ENCODE data around the gene EIF4G2. TPM values are rescaled to one million over a fixed set of nuclear protein-coding genes. Genes with fewer than 3 reads are reported as not detected.
"Not testable (repeated sequence)": the region's sequence is repeated elsewhere in the genome, so short reads cannot be mapped to it uniquely, and the experiment has no call there.

EIF4G2 gene
- total and polyA plus RNA-seq, 9 donors = 507 to 816 (median 745) TPM

- not testable (repeated sequence) for H3K9me3 ChIP-seq (replicated peaks; ENCODE audit: control insufficient read depth, low read depth, low read length)
Measured at GRCh38 chr11:10822491-10822890, 13.8 kb upstream of the EIF4G2 start.

GRCh38 chr11:10818594-10818993 is 9.9 kb upstream of the EIF4G2 start:
- no peak overlapping the region for H3K27ac ChIP-seq (ENCODE audit: low read length)
- no peaks in the 10 kb centered on the region for H3K36me3 ChIP-seq (ENCODE audit: control insufficient read depth, insufficient read depth, low read length)
- no CpG with 5 or more reads among the region's 1 CpG for WGBS (ENCODE audit: insufficient coverage)
- no peaks in the 10 kb centered on the region for H3K4me1 ChIP-seq (ENCODE audit: control insufficient read depth, insufficient read depth, low read length)
- no peaks in the 10 kb centered on the region for H3K27me3 ChIP-seq (ENCODE audit: control insufficient read depth, insufficient read depth, low read length)
- no peaks in the 10 kb centered on the region for H3K9me3 ChIP-seq (replicated peaks; ENCODE audit: control insufficient read depth, low read depth, low read length)
- H3K4me3 ChIP-seq (ENCODE audit: low read length) = no peak overlapping the region
- no peak for DNase-seq

More at GRCh38 chr11:10822491-10822890, 13.8 kb upstream of the EIF4G2 start:
- DNase-seq; H3K4me3 ChIP-seq (ENCODE audit: low read length); H3K27me3 ChIP-seq (ENCODE audit: control insufficient read depth, insufficient read depth, low read length); H3K4me1 ChIP-seq (ENCODE audit: control insufficient read depth, insufficient read depth, low read length); H3K36me3 ChIP-seq (ENCODE audit: control insufficient read depth, insufficient read depth, low read length); H3K27ac ChIP-seq (ENCODE audit: low read length): not testable (repeated sequence)
- WGBS (ENCODE audit: insufficient coverage) = no CpG with 5 or more reads among the region's 3 CpGs

GRCh38 chr11:10813945-10814344 is 5.2 kb upstream of the EIF4G2 start:
- Histone ChIP-seq H3K36me3 (ENCODE audit: control insufficient read depth, insufficient read depth, low read length) (no peaks in the 10 kb centered on the region), H3K27me3 (ENCODE audit: control insufficient read depth, insufficient read depth, low read length) (no peaks in the 10 kb centered on the region), H3K9me3 (replicated peaks; ENCODE audit: control insufficient read depth, low read depth, low read length) (no peaks in the 10 kb centered on the region), H3K4me3 (ENCODE audit: low read length) (no peak overlapping the region), H3K27ac (ENCODE audit: low read length) (no peak overlapping the region), H3K4me1 (ENCODE audit: control insufficient read depth, insufficient read depth, low read length) (no peaks in the 10 kb centered on the region)
- no peak for DNase-seq

- Histone ChIP-seq H3K36me3 (ENCODE audit: control insufficient read depth, insufficient read depth, low read length) (peaks cover 27% of the 10 kb centered on the region), H3K27ac (ENCODE audit: low read length) (peak overlapping the region; percentile 99), H3K27me3 (ENCODE audit: control insufficient read depth, insufficient read depth, low read length) (no peaks in the 10 kb centered on the region), H3K4me1 (ENCODE audit: control insufficient read depth, insufficient read depth, low read length) (peaks cover 13% of the 10 kb centered on the region), H3K4me3 (ENCODE audit: low read length) (peak overlapping the region; percentile 88), H3K9me3 (replicated peaks; ENCODE audit: control insufficient read depth, low read depth, low read length) (no peaks in the 10 kb centered on the region)
- DNase-seq = peak; percentile 18
- WGBS (ENCODE audit: insufficient coverage) = 0% methylated on average over 16 of the region's 29 CpGs
Measured at GRCh38 chr11:10809373-10810160, 841 bp upstream of the EIF4G2 start.

- no peak for DNase-seq
- Histone ChIP-seq H3K9me3 (replicated peaks; ENCODE audit: control insufficient read depth, low read depth, low read length) (no peaks in the 10 kb centered on the region), H3K4me3 (ENCODE audit: low read length) (peak overlapping the region; percentile 92), H3K36me3 (ENCODE audit: control insufficient read depth, insufficient read depth, low read length) (peaks cover 40% of the 10 kb centered on the region), H3K4me1 (ENCODE audit: control insufficient read depth, insufficient read depth, low read length) (peaks cover 13% of the 10 kb centered on the region), H3K27ac (ENCODE audit: low read length) (peak overlapping the region; percentile 99), H3K27me3 (ENCODE audit: control insufficient read depth, insufficient read depth, low read length) (no peaks in the 10 kb centered on the region)
- WGBS (ENCODE audit: insufficient coverage) = 0% methylated on average over 36 of the region's 36 CpGs
Measured at GRCh38 chr11:10808235-10808552, 532 bp downstream of the EIF4G2 start.

- H3K27ac ChIP-seq (ENCODE audit: low read length) = peak overlapping the region; percentile 99
- WGBS (ENCODE audit: insufficient coverage) = 0% methylated on average over 39 of the region's 39 CpGs
Measured at GRCh38 chr11:10807493-10808234, 1.1 kb downstream of the EIF4G2 start.

GRCh38 chr11:10806206-10806605 is 2.5 kb downstream of the EIF4G2 start:
- Histone ChIP-seq H3K27ac (ENCODE audit: low read length) (no peak overlapping the region), H3K36me3 (ENCODE audit: control insufficient read depth, insufficient read depth, low read length) (peaks cover 58% of the 10 kb centered on the region), H3K4me3 (ENCODE audit: low read length) (no peak overlapping the region), H3K27me3 (ENCODE audit: control insufficient read depth, insufficient read depth, low read length) (no peaks in the 10 kb centered on the region), H3K9me3 (replicated peaks; ENCODE audit: control insufficient read depth, low read depth, low read length) (no peaks in the 10 kb centered on the region), H3K4me1 (ENCODE audit: control insufficient read depth, insufficient read depth, low read length) (peaks cover 13% of the 10 kb centered on the region)
- WGBS (ENCODE audit: insufficient coverage) = no CpG with 5 or more reads among the region's 4 CpGs
- DNase-seq = no peak

More at GRCh38 chr11:10807493-10808234, 1.1 kb downstream of the EIF4G2 start:
- Histone ChIP-seq H3K4me1 (ENCODE audit: control insufficient read depth, insufficient read depth, low read length) (peaks cover 13% of the 10 kb centered on the region), H3K36me3 (ENCODE audit: control insufficient read depth, insufficient read depth, low read length) (peaks cover 45% of the 10 kb centered on the region), H3K9me3 (replicated peaks; ENCODE audit: control insufficient read depth, low read depth, low read length) (no peaks in the 10 kb centered on the region), H3K27me3 (ENCODE audit: control insufficient read depth, insufficient read depth, low read length) (no peaks in the 10 kb centered on the region), H3K4me3 (ENCODE audit: low read length) (peak overlapping the region; percentile 92)
- peak; percentile 83 for DNase-seq

GRCh38 chr11:10805741-10806140 is 3.0 kb downstream of the EIF4G2 start:
- Histone ChIP-seq H3K4me3 (ENCODE audit: low read length) (no peak overlapping the region), H3K27me3 (ENCODE audit: control insufficient read depth, insufficient read depth, low read length) (no peaks in the 10 kb centered on the region), H3K4me1 (ENCODE audit: control insufficient read depth, insufficient read depth, low read length) (peaks cover 13% of the 10 kb centered on the region), H3K9me3 (replicated peaks; ENCODE audit: control insufficient read depth, low read depth, low read length) (no peaks in the 10 kb centered on the region), H3K36me3 (ENCODE audit: control insufficient read depth, insufficient read depth, low read length) (peaks cover 60% of the 10 kb centered on the region), H3K27ac (ENCODE audit: low read length) (no peak overlapping the region)
- no peak for DNase-seq
- 90% methylated on average over 8 of the region's 8 CpGs for WGBS (ENCODE audit: insufficient coverage)

GRCh38 chr11:10803676-10804075 is 5.0 kb downstream of the EIF4G2 start:
- Histone ChIP-seq H3K4me3 (ENCODE audit: low read length) (no peak overlapping the region), H3K36me3 (ENCODE audit: control insufficient read depth, insufficient read depth, low read length) (peaks cover 79% of the 10 kb centered on the region), H3K9me3 (replicated peaks; ENCODE audit: control insufficient read depth, low read depth, low read length) (no peaks in the 10 kb centered on the region), H3K27me3 (ENCODE audit: control insufficient read depth, insufficient read depth, low read length) (no peaks in the 10 kb centered on the region), H3K4me1 (ENCODE audit: control insufficient read depth, insufficient read depth, low read length) (peaks cover 13% of the 10 kb centered on the region), H3K27ac (ENCODE audit: low read length) (no peak overlapping the region)
- WGBS (ENCODE audit: insufficient coverage) = no CpG with 5 or more reads among the region's 6 CpGs
- no peak for DNase-seq

- WGBS (ENCODE audit: insufficient coverage) = no CpG with 5 or more reads among the region's 2 CpGs
- no peaks in the 10 kb centered on the region for H3K9me3 ChIP-seq (replicated peaks; ENCODE audit: control insufficient read depth, low read depth, low read length)
- peaks cover 79% of the 10 kb centered on the region for H3K36me3 ChIP-seq (ENCODE audit: control insufficient read depth, insufficient read depth, low read length)
- no peak for DNase-seq
- no peak overlapping the region for H3K27ac ChIP-seq (ENCODE audit: low read length)
- peaks cover 2% of the 10 kb centered on the region for H3K4me1 ChIP-seq (ENCODE audit: control insufficient read depth, insufficient read depth, low read length)
- no peaks in the 10 kb centered on the region for H3K27me3 ChIP-seq (ENCODE audit: control insufficient read depth, insufficient read depth, low read length)
- H3K4me3 ChIP-seq (ENCODE audit: low read length) = no peak overlapping the region
Measured at GRCh38 chr11:10800292-10800691, 8.4 kb downstream of the EIF4G2 start.

Data from muscle of leg (tissue), 11 donors.